ENCODE data around the gene C10orf71. TPM values are rescaled to one million over a fixed set of nuclear protein-coding genes. Genes with fewer than 3 reads are reported as not detected.

Gene C10orf71
- total and polyA plus RNA-seq, 11 donors = 6.6 to 228 (median 112) TPM

- ATAC-seq (peak in 2 of 4 donors; percentile 8 to 16), DNase-seq (peak in 1 of 5 donors; percentile 7)
- Histone ChIP-seq H3K4me3 (no peak overlapping the region), H3K4me1 (peaks cover 0 to 42% (median 29%) of the 10 kb centered on the region in 12 donors), H3K36me3 (no peaks in the 10 kb centered on the region), H3K9me3 (no peaks in the 10 kb centered on the region), H3K27ac (peak overlapping the region in 11 of 12 donors; percentile 26 to 90 (median 73)), H3K27me3 (no peaks in the 10 kb centered on the region)
- WGBS, 4 donors = 73 to 82% (median 75%) methylated on average over 4 to 5 of the region's 5 CpGs
- no peak for TF ChIP-seq CTCF (IDR thresholded peaks at IDR 0.05)
- no peak for TF ChIP-seq POLR2A (IDR thresholded peaks at IDR 0.05)
- intact Hi-C loops (cut with DNase I) = loop anchor here in 3 of 10 donors (2.0 to 5.0 kb wide), 3 partner anchors 19 to 51 kb away; partner anchors contain the start of gene C10orf71 (in 1 of the 3)
Observed at GRCh38 chr10:49277973-49278372, 21.0 kb upstream of the C10orf71 start.

- Histone ChIP-seq H3K36me3 (no peaks in the 10 kb centered on the region), H3K27ac (peak overlapping the region in 11 of 12 donors; percentile 26 to 90 (median 73)), H3K4me3 (no peak overlapping the region), H3K4me1 (peaks cover 0 to 42% (median 29%) of the 10 kb centered on the region in 12 donors), H3K27me3 (no peaks in the 10 kb centered on the region), H3K9me3 (no peaks in the 10 kb centered on the region)
- intact Hi-C loops (cut with DNase I) = loop anchor here in 3 of 10 donors (2.0 to 5.0 kb wide), 3 partner anchors 18 to 51 kb away; partner anchors contain the start of gene C10orf71 (in 1 of the 3)
- ATAC-seq = peak; percentile 92 to 96 (median 94)
- TF ChIP-seq POLR2A (IDR thresholded peaks at IDR 0.05) (no peak), CTCF (IDR thresholded peaks at IDR 0.05) (no peak)
- peak in 3 of 5 donors; percentile 35 to 56 (median 51) for DNase-seq
- 28 to 39% (median 32%) methylated on average over 7 of the region's 7 CpGs for WGBS, 4 donors
Observed at GRCh38 chr10:49278497-49278981, 20.4 kb upstream of the C10orf71 start.

- H3K27ac ChIP-seq = peak overlapping the region in 11 of 12 donors; percentile 2 to 90 (median 72)
- no peak overlapping the region for H3K4me3 ChIP-seq
- H3K36me3 ChIP-seq = no peaks in the 10 kb centered on the region
- no peaks in the 10 kb centered on the region for H3K27me3 ChIP-seq
- intact Hi-C loops (cut with DNase I) = loop anchor here in 3 of 10 donors (2.0 to 5.0 kb wide), 3 partner anchors 18 to 52 kb away; partner anchors contain the start of gene C10orf71 (in 1 of the 3)
- TF ChIP-seq CTCF (IDR thresholded peaks at IDR 0.05) = no peak
- TF ChIP-seq POLR2A (IDR thresholded peaks at IDR 0.05) = no peak
- ATAC-seq (peak in 1 of 4 donors; percentile 24), DNase-seq (peak in 1 of 5 donors; percentile 3)
- WGBS, 4 donors = 42 to 49% (median 46%) methylated on average over 7 of the region's 7 CpGs
- peaks cover 0 to 42% (median 28%) of the 10 kb centered on the region in 12 donors for H3K4me1 ChIP-seq
- no peaks in the 10 kb centered on the region for H3K9me3 ChIP-seq
Observed at GRCh38 chr10:49279015-49279880, 19.7 kb upstream of the C10orf71 start.

GRCh38 chr10:49280001-49280408 is 19.0 kb upstream of the C10orf71 start:
- H3K27ac ChIP-seq = peak overlapping the region in 9 of 12 donors; percentile 9 to 87 (median 45)
- H3K27me3 ChIP-seq = no peaks in the 10 kb centered on the region
- DNase-seq = peak in 1 of 5 donors; percentile 12
- intact Hi-C loops (cut with DNase I) = no loop called here
- no peaks in the 10 kb centered on the region for H3K9me3 ChIP-seq
- whole genome bisulfite sequencing, 4 donors = 60 to 72% (median 65%) methylated on average over 3 of the region's 3 CpGs
- H3K4me1 ChIP-seq = peaks cover 0 to 42% (median 28%) of the 10 kb centered on the region in 12 donors
- H3K4me3 ChIP-seq = no peak overlapping the region
- ATAC-seq = peak in 1 of 4 donors; percentile 4
- no peak for TF ChIP-seq POLR2A (IDR thresholded peaks at IDR 0.05)
- TF ChIP-seq CTCF (IDR thresholded peaks at IDR 0.05) = no peak
- H3K36me3 ChIP-seq = no peaks in the 10 kb centered on the region

Data from heart left ventricle (tissue), 16 donors.